Activated CD8-positive, alpha-beta memory T cell treated with anti-CD3 and anti-CD28 coated beads, Interleukin-2, amount 50 U/mL, for 48 hours (primary cell): Measurements from ENCODE around the gene MARCHF9.
"Not testable (repeated sequence)": the region's sequence is repeated elsewhere in the genome, so short reads cannot be mapped to it uniquely, and the experiment has no call there.

Source experiments
- DNase-seq: peaks from one replicate; pipeline ENCODE4 v3.0.0-alpha.2; 2020

Gene MARCHF9

GRCh38 chr12:57772429-57773322, 17.8 kb downstream of the MARCHF9 start, which contains the start of gene EEF1AKMT3:
Gene EEF1AKMT3, plus strand, starts transcription at chr12:57772614. Its CDS starts 111 bp downstream, at chr12:57772725.
- no peak for DNase-seq

DNA sequence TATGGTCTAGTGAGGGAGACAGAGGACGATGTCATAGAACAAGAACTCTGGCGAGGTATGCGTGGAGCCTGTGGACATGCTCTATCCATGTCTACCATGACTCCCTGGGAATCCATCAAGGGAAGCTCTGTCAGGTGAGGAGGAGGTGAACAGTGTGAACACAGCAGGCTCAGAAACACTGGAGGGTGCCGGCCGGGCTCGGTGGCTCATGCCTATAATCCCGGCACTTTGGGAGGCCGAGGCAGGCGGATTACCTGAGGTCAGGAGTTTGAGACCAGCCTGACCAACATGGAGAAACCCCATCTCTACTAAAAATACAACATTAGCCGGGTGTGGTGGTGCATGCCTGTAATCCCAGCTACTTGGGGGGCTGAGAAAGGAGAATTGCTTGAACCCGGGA, 19.7 kb downstream of the MARCHF9 start:
- not testable (repeated sequence) for DNase-seq

GRCh38 chr12:57775044-57775443, 20.1 kb downstream of the MARCHF9 start:
- DNase-seq, result no peak

GRCh38 chr12:57775563-57776246, 20.8 kb downstream of the MARCHF9 start:
- DNase-seq, result no peak

DNA sequence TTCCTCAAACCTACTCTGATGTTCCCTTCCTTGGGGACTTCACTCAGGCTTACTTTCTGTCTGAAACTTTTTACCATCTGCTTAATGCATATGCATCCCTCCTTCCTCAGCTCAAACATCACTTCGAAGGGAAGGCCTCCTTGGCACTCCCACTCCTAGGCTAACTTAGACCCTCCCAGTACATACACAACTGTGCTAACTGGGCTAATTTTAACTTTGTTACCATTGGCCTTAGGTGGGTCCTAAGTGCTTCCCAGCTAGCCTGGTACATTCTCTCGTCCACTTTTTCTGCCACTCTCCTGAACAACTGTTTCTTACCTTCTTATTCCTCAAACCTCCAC, 21.3 kb downstream of the MARCHF9 start:
- DNase-seq, result no peak

DNA sequence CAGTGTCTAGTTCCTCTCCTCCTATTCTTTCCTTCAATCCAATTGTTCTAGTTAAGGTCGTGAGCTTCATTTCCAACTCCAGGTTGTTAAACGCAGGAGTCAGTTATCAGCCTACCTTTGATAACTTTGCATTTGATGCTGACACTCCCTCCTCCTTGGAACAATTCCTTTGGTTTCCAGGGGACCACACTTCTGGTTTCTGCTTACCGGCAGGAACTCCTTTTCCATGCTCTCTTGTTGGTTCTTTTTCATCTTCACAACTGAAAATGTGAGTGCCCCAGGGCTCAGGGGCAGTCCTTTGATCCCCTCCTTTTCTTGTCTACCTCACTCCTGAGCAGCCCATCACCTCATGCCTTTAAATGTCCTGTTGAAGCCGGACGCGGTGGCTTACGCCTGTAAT, 22.5 kb downstream of the MARCHF9 start:
- DNase-seq, result no peak

DNA sequence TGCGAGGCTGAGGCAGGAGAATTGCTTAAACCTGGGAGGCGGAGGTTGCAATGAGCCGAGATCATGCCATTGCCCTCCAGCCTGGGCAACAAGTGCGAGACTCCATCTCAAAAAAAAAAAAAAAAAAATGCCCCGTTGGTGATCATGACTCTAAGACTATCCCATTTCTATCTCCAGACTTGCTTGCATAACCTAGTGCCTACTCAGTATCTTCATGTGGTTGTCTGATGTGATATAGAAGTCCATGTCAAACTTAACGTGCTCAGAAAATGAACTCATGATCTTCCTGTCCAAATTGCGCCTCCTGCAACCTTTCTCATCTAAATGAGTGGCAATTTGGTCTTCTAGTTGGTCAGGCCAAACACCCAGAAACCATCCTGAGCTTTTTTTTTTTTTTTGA, 23.0 kb downstream of the MARCHF9 start:
- no peak for DNase-seq

DNA sequence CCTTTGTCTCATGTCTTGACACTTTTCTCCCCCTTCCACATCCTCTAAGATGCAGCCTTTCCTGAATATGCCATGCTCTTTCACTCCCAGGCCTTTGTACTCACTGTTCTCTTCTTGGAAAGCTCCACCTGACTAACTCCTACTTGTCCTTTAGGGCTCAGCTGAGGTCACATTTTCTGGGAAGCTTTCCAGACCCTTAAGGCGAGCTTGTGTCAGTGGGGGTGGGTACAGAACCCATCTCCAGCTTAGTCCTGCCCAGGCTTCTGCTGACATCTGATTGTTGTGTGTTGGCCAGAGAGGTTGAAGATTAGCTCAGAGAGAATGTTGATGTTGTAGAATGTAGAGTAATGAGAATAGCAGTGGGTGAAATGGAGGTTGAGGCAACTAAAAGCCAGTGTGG, 24.8 kb downstream of the MARCHF9 start:
- DNase-seq, result no peak

DNA sequence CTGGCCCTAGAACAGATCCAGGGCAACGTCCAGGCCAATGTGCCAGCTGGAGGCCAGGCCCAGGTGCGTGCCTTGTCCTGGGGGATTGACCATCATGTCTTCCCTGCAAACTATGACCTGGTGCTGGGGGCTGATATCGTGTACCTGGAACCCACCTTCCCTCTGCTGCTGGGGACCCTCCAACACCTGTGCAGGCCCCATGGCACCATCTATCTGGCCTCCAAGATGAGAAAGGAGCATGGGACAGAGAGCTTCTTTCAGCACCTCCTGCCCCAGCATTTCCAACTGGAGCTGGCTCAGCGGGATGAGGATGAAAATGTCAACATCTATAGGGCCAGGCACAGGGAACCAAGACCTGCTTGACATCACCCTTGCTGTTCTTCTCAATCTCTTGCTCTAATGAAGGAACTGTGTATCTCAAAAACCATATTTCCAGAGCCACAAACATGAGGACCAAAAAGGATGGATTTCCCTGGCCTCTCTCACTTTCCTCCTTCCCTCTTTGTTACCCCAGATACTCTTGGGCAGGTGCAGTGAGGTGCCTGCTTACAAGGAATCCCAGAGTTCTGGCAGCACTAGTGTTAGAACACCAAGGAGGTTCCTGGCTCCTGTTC, 25.5 kb downstream of the MARCHF9 start:
- DNase-seq, result no peak

GRCh38 chr12:57781244-57781643, 26.3 kb downstream of the MARCHF9 start:
- DNase-seq, result no peak

- DNase-seq, result no peak
These were observed 26.9 kb downstream of the MARCHF9 start for GRCh38 chr12:57781801-57782200.

- DNase-seq, result no peak
These were observed 27.3 kb downstream of the MARCHF9 start for GRCh38 chr12:57782243-57782607.

DNA sequence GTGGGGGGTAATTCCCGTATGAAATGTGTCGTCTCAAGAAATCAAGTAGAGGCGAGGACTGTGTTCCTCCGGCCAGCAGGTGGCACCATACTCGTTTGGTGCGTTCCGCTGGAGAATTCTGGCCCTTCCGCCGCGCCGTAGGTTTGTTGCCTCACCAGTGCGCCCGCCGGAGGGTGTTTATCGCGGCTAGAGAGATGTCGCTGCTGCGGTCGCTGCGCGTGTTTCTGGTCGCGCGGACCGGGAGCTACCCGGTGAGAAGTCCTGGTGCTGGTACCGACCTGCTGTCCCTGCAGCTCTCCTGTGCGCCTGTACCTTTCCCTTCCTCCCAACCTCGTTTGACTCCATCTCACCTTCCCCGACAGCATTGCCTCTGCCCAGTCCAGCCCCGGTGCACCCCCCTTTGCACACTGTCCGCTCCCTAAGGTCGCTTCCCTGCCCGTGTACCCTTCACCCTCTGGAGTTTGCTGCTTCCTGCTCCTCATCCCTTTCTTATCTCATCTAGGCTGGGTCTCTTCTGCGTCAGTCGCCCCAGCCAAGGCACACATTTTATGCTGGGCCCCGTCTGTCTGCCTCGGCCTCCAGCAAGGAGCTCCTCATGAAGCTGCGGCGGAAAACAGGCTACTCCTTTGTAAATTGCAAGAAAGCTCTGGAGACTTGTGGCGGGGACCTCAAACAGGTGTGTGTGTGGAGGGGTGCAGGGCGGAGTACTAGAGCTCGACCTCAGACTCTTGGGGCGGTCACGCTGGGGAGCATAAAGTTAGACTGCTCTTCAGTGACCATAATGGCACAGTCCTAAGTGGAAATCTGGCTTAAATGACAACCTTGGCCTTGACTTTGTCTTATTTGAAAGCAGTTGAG, 27.9 kb downstream of the MARCHF9 start, which contains the start of gene TSFM:
TSFM (plus strand) TSS at position 180 of the 858 bp plus-strand sequence; CDS start at position 195, 15 bp downstream.
- DNase-seq, result peak; percentile 99

DNA sequence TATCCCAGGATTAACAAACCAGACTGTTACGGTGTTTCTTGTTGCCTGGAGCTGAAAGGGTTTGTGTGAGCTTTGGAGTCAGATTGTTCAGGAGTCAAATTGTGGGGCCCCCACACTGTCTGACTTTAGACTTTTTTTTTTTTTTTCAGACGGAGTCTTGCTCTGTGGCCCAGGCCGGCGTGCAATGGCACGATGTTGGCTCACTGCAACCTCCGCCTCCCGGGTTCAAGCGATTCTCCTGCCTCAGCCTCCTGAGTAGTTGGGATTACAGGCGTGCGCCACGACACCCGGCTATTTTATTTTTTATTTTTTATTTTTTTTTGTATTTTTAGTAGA, 28.5 kb downstream of the MARCHF9 start:
- no peak for DNase-seq

DNA sequence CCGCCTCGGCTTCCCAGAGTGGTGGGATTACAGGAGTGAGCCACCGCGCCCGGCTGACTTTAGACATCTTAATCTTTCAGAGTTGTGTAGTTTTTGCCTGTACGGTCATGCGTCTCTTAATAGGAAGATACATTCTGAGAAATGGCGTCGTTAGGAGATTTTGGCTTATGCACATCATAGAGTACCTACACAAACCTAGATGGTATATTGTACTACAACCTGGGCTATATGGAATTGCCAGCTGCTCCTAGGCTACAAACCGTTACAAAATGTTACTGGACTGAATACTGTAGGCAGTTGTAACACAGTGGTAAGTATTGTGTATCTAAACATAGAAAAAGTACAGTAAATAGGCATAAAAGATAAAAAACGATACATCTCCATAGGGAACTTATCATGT, 29.0 kb downstream of the MARCHF9 start:
- DNase-seq, result no peak

DNA sequence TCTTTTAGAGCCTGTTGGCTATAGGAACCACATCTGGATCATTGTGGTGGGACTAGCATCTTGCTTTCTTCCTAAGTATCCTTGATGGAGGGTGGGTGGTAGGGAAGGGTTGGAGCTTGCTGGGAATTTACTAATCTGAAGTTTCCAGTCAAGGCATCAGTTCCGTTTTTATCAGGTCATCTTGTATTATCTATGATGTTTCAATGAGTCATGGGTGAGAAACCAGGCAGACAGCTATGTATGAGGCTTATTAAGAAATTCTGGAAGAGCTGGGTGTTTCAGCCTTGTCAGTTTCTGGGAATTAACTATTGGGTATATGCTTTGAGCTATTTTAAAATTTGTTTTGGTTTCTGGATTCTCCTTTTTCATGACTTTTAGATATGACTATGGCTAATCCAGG, 39.0 kb downstream of the MARCHF9 start:
- no peak for DNase-seq

DNA sequence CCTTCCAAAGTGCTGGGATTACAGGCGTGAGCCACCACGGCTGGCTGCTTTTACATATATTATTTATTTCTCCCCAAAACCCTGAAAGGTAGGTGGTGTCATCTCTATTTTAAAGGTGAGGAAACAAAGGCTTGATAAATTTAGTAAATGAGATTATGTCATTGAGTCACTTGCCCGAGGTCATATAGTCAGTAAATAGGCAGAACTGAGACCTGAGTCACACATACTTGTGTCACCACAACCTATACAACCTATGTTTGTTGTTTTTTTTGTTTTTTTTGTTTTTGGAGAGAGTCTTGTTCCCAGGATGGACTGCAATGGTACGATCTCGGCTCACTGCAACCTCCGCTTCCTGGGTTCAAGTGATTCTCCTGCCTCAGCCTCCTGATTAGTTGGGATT, 40.5 kb downstream of the MARCHF9 start:
- no peak for DNase-seq

GRCh38 chr12:57796996-57797395, 42.1 kb downstream of the MARCHF9 start:
- DNase-seq, result no peak

- no peak for DNase-seq
These were observed 43.0 kb downstream of the MARCHF9 start for GRCh38 chr12:57797933-57798332.

GRCh38 chr12:57800965-57801364, 46.1 kb downstream of the MARCHF9 start:
- no peak for DNase-seq

- no peak for DNase-seq
These were observed 47.7 kb downstream of the MARCHF9 start for GRCh38 chr12:57802607-57803006.

- DNase-seq, result no peak
These were observed 48.5 kb downstream of the MARCHF9 start for GRCh38 chr12:57803319-57803893.

DNA sequence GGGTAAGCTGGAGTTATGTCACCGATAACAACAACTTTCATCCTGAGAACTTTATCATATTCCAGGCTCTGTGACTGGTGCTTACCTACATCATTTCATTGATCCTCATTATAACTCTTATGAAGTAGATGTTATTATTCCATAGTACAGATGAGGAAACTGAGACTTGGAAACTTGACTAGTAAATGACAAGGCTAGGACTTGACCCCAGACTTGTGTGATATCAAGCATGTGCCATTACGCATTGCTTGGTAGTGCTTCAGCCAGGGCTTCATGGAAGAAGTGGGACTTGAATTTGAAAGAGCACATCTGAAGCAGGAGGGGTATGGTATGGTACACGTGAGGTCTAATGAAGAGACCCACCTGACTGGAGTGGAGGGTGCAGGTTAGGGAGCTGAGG, 51.8 kb downstream of the MARCHF9 start:
- DNase-seq, result no peak
